Osteocyte (in vitro differentiated cells): ENCODE results near the gene DENND5B. TPM values are rescaled to one million over a fixed set of nuclear protein-coding genes. Genes with fewer than 3 reads are reported as not detected.

Experiments
- DNase-seq: peaks from one replicate; pipeline ENCODE4 v3.0.0; 2021; ENCODE audit warnings: mixed read lengths; ENCODE audit not compliant: unreplicated experiment; ENCODE audit errors: extremely low spot score
- H3K27ac Mint-ChIP-seq: one replicate; pipeline ENCODE4 v1.8.0; 2021; ENCODE audit warnings: mild to moderate bottlenecking, mixed read lengths; ENCODE audit not compliant: unreplicated experiment
- H3K27me3 Mint-ChIP-seq: one replicate; pipeline ENCODE4 v1.8.0; 2021; ENCODE audit warnings: mixed read lengths; ENCODE audit not compliant: unreplicated experiment
- H3K36me3 Mint-ChIP-seq: one replicate; pipeline ENCODE4 v1.8.0; 2021; ENCODE audit warnings: mixed read lengths; ENCODE audit not compliant: unreplicated experiment
- H3K4me1 Mint-ChIP-seq: one replicate; pipeline ENCODE4 v1.8.0; 2021; ENCODE audit warnings: mixed read lengths; ENCODE audit not compliant: unreplicated experiment
- H3K4me3 Mint-ChIP-seq: one replicate; pipeline ENCODE4 v1.8.0; 2021; ENCODE audit warnings: mild to moderate bottlenecking, moderate library complexity, mixed read lengths; ENCODE audit not compliant: unreplicated experiment
- H3K9me3 Mint-ChIP-seq: one replicate; pipeline ENCODE4 v1.8.0; 2021; ENCODE audit warnings: mixed read lengths; ENCODE audit not compliant: unreplicated experiment
- CTCF ChIP-seq: fragments of 200-600 bp; sonication (generic); IDR thresholded peaks from 2 replicates; pipeline ENCODE4 v1.5.0; 2021; ENCODE audit warnings: antibody characterized with exemption, mild to moderate bottlenecking, moderate library complexity
- total RNA-seq: library from RNA; stranded (reverse); gene quantifications from 2 replicates; pipeline ENCODE4 v1.2.1, GENCODE V29; 2021

The DENND5B gene
- total RNA-seq, 1 donor from 2014 or later, result 17.8 TPM

- DNase-seq, result no peak
- Mint-ChIP-seq H3K9me3 (no peaks in the 10 kb centered on the region), H3K36me3 (no peaks in the 10 kb centered on the region), H3K4me1 (no peaks in the 10 kb centered on the region), H3K27ac (no peak overlapping the region), H3K27me3 (peaks cover 2% of the 10 kb centered on the region), H3K4me3 (no peak overlapping the region)
- no peak for TF ChIP-seq CTCF
Measured at GRCh38 chr12:31339831-31340622, 250.9 kb downstream of the DENND5B start.

- TF ChIP-seq CTCF, result no peak
- Mint-ChIP-seq H3K27ac (no peak overlapping the region), H3K4me1 (no peaks in the 10 kb centered on the region), H3K27me3 (peaks cover 3% of the 10 kb centered on the region), H3K9me3 (no peaks in the 10 kb centered on the region), H3K4me3 (no peak overlapping the region), H3K36me3 (no peaks in the 10 kb centered on the region)
- DNase-seq, result no peak
Measured at GRCh38 chr12:31337952-31338351, 253.0 kb downstream of the DENND5B start.

Other genes starting within 250 kb of the DENND5B start
- 3.7 and 4.7 TPM in 2 replicates for gene ETFBKMT, start 68.6 kb upstream of the DENND5B start, total RNA-seq
- 5.3 and 8.5 TPM in 2 replicates for gene AMN1, start 137.9 kb upstream of the DENND5B start, total RNA-seq